Astrocyte of the hippocampus (primary cell): Measurements from ENCODE around the gene ARHGAP26.
A peak's percentile ranks its signal among the peaks of the same experiment; 100 is the strongest.

Source experiments
- DNase-seq: peaks from one replicate; pipeline ENCODE4 v3.0.0; 2011; ENCODE audit warnings: low read depth, low spot score

ARHGAP26 gene

GRCh38 chr5:143135832-143136551, 365.8 kb downstream of the ARHGAP26 start:
- no peak for DNase-seq

- no peak for DNase-seq
These were observed 368.7 kb downstream of the ARHGAP26 start for GRCh38 chr5:143138839-143139238.

GRCh38 chr5:143139585-143139984, 369.4 kb downstream of the ARHGAP26 start:
- no peak for DNase-seq

GRCh38 chr5:143140492-143141203, 370.5 kb downstream of the ARHGAP26 start:
- DNase-seq, result no peak

- no peak for DNase-seq
These were observed 371.5 kb downstream of the ARHGAP26 start for GRCh38 chr5:143141652-143142051.

GRCh38 chr5:143142596-143143435, 372.6 kb downstream of the ARHGAP26 start:
- peak; percentile 64 for DNase-seq

- peak; percentile 26 for DNase-seq
These were observed 373.8 kb downstream of the ARHGAP26 start for GRCh38 chr5:143143973-143144372.

GRCh38 chr5:143145243-143146160, 375.3 kb downstream of the ARHGAP26 start:
- DNase-seq, result no peak

GRCh38 chr5:143146161-143146560, 376.0 kb downstream of the ARHGAP26 start:
- DNase-seq, result no peak

GRCh38 chr5:143147383-143147782, 377.2 kb downstream of the ARHGAP26 start:
- DNase-seq, result no peak

- DNase-seq, result no peak
These were observed 377.7 kb downstream of the ARHGAP26 start for GRCh38 chr5:143147902-143148301.

GRCh38 chr5:143148771-143149170, 378.6 kb downstream of the ARHGAP26 start:
- peak; percentile 61 for DNase-seq

- no peak for DNase-seq
These were observed 379.6 kb downstream of the ARHGAP26 start for GRCh38 chr5:143149759-143150158.

- no peak for DNase-seq
These were observed 381.0 kb downstream of the ARHGAP26 start for GRCh38 chr5:143151056-143151700.

GRCh38 chr5:143152445-143152844, 382.3 kb downstream of the ARHGAP26 start:
- DNase-seq, result no peak

- DNase-seq, result peak; percentile 83
These were observed 383.3 kb downstream of the ARHGAP26 start for GRCh38 chr5:143153332-143154119.

- DNase-seq, result peak; percentile 48
These were observed 384.6 kb downstream of the ARHGAP26 start for GRCh38 chr5:143154510-143155370.

- no peak for DNase-seq
These were observed 385.3 kb downstream of the ARHGAP26 start for GRCh38 chr5:143155455-143155854.

- no peak for DNase-seq
These were observed 385.9 kb downstream of the ARHGAP26 start for GRCh38 chr5:143156086-143156485.
